ENCODE measurements around the gene CCDC9. TPM values are rescaled to one million over a fixed set of nuclear protein-coding genes. Genes with fewer than 3 reads are reported as not detected.

Gene CCDC9
- 2.8 TPM for total RNA-seq

GRCh38 chr19:47255879-47256692 lies at the start of gene CCDC9:
Gene CCDC9, plus strand, starts transcription at chr19:47256525. Its CDS starts 1,876 bp downstream, at chr19:47258401.
- DNase-seq: peak; percentile 95

GRCh38 chr19:47209319-47210179 lies 46.8 kb upstream of the CCDC9 start:
- DNase-seq: no peak

- DNase-seq: no peak
These were observed 46.2 kb upstream of the CCDC9 start for GRCh38 chr19:47210180-47210490.

GRCh38 chr19:47210689-47211316 lies 45.5 kb upstream of the CCDC9 start:
- peak; percentile 20 for DNase-seq

- DNase-seq: no peak
These were observed 40.7 kb upstream of the CCDC9 start for GRCh38 chr19:47215581-47215980.

GRCh38 chr19:47221080-47221841 lies 35.1 kb upstream of the CCDC9 start:
- no peak for DNase-seq

- DNase-seq: no peak
These were observed 34.4 kb upstream of the CCDC9 start for GRCh38 chr19:47221890-47222289.

GRCh38 chr19:47225746-47226425 lies 30.4 kb upstream of the CCDC9 start:
- peak; percentile 73 for DNase-seq

- peak; percentile 64 for DNase-seq
These were observed 29.6 kb upstream of the CCDC9 start for GRCh38 chr19:47226426-47227351.

- peak; percentile 40 for DNase-seq
These were observed 28.8 kb upstream of the CCDC9 start for GRCh38 chr19:47227352-47228167.

GRCh38 chr19:47228168-47228936 lies 28.0 kb upstream of the CCDC9 start:
- DNase-seq: no peak

- DNase-seq: no peak
These were observed 27.2 kb upstream of the CCDC9 start for GRCh38 chr19:47228937-47229675.

- peak; percentile 38 for DNase-seq
These were observed 26.7 kb upstream of the CCDC9 start for GRCh38 chr19:47229676-47230053.

GRCh38 chr19:47230054-47230920 lies 26.0 kb upstream of the CCDC9 start:
- DNase-seq: peak; percentile 21

GRCh38 chr19:47230921-47231214 lies 25.5 kb upstream of the CCDC9 start, which contains the start of gene BBC3:
Gene BBC3, minus strand, starts transcription at chr19:47231199. Its CDS starts 2,768 bp downstream, at chr19:47228431.
- DNase-seq: no peak

- peak; percentile 82 for DNase-seq
These were observed 24.9 kb upstream of the CCDC9 start for GRCh38 chr19:47231215-47232054.
